Stimulated activated CD4-positive, alpha-beta T cell treated with anti-CD3 and anti-CD28 coated beads, Interleukin-15, amount 100 ng/mL, for 48 hours (primary cell): ENCODE data around the gene RCE1.

Experiments
- DNase-seq, 2 donors: peaks; one replicate each; pipeline ENCODE4 v3.0.0-alpha.2; 2020; ENCODE audit warnings: low read depth in 2 of 2

The RCE1 gene

DNA sequence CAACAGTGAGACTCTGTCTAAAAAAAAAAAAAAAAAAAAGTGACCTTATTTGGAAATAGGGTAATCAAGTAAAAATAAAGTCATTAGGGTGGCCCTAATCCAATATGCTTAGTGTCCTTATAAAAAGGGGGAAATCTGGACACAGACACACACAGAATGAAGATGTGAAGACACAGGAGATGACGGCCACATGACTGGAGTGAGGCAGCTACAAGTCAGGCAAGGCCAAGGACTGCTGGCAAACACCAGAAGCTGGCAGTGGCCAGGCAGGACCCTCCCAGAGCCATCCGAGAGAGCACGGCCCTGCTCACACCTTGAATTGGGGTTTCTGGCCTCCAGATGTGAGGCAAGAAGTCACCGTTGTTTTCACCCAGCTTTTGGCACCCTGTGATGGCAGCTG, 42.2 kb downstream of the RCE1 start:
- no peak for DNase-seq

DNA sequence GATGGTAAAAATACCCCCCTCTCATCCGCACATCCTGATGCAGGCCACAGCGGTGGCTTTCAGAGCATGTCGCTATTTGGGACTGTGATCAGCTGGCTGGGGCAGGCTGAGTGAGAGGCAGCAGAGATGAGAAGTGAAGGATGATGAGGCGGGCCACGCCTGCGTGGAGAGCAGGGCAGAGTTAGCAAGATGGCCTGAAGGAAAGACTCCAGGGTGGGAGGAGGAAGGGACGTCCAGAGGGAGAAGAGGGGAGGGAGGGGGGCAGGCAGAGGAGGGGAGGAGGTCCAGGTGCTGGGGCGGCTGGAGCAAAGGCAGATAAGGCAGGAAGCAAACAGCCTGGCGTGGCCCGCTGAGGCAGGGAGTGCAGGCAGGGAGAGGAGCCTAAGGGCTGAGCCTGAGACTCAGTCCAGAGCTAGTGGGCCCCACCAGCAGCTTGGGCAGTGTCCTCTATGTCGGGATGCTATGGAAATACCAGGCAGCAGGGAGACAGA, 42.8 kb downstream of the RCE1 start:
- no peak for DNase-seq

DNA sequence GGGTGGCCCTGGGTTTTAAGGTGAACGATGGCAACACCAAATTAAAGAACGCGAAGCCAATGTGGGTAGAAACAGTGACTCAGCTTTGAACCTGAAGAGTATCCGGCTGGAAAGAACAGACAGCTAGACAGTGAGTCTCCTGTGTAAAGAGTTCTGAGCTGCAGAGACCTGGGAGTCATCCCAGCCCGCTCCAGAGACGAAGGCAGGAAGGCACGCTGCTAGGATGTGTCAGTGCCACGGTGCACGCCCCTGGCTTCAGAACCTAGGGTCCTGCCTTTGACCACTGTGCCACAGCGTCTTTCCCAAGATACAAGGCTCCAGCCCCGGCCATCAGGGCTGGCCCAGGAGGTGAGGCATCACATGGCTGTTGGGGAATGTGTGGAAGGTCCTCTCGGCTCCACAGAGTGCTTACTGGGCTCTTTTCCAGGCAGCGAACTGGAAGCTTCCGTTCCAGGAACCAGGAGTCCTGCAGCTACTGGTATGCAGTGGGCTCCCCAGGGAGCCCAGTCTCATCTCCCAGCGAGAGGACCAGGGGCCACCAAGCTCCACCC, 43.5 kb downstream of the RCE1 start:
- no peak for DNase-seq

GRCh38 chr11:66887526-66887925, 44.3 kb downstream of the RCE1 start:
- DNase-seq: no peak

DNA sequence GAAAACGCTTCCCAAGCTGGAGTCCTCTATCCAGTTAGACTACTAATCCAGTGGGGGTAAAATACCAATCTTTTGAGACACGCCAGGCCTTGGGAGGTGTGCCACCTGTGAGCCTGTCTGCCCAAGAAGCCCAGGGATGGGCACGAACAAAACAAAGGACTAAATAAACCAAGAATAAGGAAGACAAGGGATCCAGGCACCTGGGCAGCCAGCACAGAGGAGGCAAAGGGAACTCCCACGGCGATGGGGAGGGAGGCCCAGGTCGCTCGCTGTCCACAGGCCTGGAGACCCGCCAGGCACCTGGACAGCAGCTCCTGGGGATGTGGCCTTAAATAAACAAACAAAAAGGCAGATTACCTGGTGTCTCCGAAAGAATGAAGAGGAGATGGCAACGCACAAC, 45.0 kb downstream of the RCE1 start:
- no peak for DNase-seq

DNA sequence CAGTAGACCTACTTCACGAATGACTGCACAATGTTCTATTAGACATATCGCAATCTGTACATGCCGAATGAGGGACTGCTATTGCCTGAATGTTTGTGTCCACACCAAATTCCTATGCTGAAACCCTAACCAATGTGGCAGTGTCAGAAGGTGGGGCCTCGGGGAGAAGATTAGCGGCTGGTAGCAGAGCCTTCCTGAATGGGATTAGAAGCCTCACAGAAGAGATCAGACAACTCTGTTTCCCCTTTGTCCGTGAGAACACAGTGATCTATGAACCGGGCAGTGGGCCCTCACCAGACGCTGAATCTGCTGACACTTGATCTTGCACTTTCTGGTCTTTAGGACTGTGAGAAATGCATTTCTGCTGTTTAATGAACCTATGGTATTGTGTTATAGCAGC, 46.7 kb downstream of the RCE1 start:
- DNase-seq: no peak

DNA sequence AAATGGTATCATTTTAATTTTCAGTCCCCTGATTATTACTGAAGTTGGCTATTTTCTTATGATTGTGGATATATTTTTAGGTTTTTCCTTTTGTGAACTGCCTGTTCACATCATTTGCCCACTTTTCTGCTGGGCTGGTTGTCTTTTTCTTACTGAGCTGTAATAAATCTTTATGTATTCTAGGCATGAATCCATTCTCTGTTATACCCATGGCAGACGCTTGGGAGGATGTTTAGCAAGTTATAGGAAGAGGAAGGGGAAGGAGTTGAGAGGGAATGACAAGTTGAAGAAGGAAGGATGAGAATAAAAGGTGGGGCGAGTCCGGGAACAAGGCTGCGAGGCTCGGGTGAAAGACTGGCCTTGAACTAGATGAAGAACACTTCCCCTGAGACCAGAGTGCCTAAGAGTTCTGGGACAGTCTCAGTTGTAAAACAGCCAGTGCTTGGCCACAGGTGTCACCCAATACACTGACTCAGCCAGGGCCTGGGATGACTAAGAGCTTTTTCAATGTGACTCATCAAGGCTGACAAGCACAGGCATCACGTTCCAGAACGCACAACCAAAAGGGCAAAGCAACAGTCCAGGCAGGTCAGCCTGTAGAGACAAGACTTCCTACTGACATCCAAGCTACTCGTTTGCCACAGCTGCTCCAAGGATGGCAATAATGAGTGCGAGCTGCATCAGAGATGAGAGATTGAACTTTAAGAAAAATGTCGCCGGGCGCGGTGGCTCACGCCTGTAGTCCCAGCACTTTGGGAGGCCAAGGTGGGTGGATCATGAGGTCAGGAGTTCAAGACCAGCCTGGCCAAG, 48.8 kb downstream of the RCE1 start:
- peak; percentile 66 to 71 for DNase-seq

GRCh38 chr11:66892911-66893310, 49.7 kb downstream of the RCE1 start:
- DNase-seq: no peak

DNA sequence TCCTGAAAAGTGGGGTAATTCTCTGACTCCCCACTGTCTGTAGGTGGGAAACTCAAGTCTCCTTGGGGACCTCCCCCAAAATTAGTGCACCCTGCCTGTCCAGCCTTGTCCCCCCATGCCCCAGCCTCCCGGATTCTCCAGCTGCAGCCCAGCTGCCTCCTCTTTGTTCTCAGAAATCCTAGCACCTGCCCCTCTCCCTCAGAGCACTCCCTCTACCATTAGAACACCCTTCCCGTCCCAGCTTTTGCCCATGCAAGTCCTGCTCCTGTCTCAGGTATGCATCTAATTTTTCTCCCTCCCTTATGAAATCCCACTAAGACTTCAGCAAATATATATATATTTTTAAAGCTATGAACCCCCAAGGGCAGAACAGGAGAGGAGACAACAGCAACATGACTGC, 50.9 kb downstream of the RCE1 start:
- DNase-seq: no peak
